Measurements from ENCODE around the gene GRID1.

- TF ChIP-seq CTCF (IDR thresholded peaks at IDR 0.05) (no peak), POLR2A (IDR thresholded peaks at IDR 0.05) (no peak)
Measured at GRCh38 chr10:86078639-86079035, 288.0 kb downstream of the GRID1 start.
